Effector CD4-positive, alpha-beta T cell (primary cell): Measurements from ENCODE around the gene GPR132.
A peak's percentile ranks its signal among the peaks of the same experiment; 100 is the strongest.
"Not testable (repeated sequence)": the region's sequence is repeated elsewhere in the genome, so short reads cannot be mapped to it uniquely, and the experiment has no call there.

Experiments
- DNase-seq: peaks from one replicate; pipeline ENCODE4 v3.0.0-alpha.2; 2020

The GPR132 gene

DNA sequence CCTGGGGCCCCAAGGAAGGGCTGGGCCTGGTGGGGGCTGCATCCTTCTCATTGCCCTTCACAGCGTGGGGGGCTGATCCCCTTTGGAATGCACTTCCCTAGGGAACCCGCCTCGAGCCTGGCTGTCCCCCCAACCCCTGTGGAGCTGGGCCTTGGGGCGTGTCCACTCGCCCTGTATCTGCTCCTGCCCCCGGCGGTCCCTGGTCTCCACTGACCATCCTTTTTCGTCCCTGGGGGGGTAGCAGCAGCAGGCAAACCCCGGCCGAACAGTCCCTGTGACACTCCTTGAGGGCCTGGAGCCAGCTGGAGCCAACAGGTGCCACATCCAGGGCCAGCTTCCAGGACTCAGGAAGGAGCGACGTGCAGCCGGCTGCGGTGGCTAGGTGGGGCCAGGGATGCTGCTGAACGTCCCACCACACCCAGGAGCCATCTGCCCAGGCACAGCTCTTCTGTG, 9.4 kb upstream of the GPR132 start:
- DNase-seq = no peak

DNA sequence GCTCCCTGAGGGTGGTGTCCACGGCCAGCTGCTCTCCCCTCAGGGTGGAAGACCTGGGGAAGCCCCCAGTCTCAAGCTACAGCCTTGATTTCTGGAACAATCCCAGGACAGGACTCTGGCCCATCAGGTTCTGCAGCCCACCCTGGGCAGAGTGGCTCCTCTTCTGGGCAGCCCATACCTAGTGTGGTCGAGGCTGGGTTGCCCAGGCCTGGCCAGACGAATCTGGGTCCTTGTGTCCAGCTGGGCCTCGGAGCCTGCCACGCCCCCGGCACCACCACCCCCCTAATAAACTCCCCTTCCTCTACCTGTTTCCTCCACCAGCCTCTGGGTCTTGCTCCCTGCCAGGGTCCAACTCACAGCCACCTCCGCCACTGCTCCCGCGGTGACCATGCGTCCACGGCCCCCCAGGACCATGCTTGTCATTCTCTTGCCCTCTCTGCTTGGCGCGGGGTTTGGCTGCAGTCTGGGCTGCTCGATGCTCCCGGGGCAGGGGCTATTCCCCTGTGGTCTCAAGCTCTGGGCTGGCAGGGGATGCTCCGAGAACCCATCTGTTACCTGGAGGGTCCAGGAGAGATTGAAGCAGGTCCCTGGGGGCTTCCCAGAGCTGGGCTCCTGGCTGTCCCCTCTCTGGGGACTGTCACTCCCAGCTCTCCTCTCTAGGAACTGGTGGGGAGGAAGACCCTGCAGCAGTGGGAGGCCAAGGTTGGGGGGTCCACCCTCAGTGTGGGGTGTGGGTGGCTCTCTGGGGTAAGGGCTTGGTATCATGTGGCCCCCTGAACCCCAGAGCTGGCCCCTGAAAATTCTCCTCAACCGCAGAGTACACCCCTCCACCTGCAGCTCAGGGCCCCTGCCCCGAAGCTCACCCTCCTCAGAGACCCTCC, 8.7 kb upstream of the GPR132 start:
- no peak for DNase-seq

DNA sequence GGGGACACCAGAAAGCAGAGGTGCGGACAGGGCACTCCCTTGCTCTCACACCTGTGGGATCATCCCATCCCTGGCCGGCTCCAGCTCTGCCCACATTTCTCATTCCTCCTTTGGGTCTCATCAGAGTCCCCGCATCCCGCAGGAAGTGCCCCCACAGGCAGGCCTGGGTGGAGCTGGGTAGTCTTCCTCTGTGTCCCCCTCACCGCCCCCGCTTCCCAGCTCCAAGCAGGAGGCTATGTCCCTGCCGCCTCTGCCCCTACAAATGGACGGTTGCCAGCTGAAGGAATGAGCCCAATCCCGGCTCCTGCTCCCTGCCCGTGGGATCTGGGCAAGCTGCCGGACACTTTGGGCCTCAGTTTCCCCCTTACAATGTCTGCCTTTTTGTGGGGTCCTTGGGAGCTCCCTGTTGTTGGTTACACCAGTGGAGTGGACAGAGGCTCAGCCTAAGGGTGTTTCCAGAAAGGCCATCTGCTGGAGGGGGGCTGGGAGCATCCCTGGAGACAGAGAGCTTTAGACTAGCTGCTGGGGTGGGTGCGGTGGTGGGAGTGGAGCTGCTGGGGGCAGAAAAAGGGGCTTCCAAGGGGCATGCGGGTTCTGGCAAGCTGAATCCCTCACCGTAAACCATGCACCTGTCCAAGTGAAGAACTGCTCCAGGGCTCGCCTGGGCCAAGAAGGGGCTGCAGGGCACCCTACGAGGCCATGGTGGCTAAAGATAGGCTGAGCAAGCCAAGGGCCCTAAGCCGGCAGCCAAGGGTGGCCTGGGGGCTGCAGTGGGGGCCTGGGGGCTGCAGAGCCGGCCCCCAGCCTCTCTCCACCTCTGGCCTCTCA, 7.9 kb upstream of the GPR132 start:
- no peak for DNase-seq

DNA sequence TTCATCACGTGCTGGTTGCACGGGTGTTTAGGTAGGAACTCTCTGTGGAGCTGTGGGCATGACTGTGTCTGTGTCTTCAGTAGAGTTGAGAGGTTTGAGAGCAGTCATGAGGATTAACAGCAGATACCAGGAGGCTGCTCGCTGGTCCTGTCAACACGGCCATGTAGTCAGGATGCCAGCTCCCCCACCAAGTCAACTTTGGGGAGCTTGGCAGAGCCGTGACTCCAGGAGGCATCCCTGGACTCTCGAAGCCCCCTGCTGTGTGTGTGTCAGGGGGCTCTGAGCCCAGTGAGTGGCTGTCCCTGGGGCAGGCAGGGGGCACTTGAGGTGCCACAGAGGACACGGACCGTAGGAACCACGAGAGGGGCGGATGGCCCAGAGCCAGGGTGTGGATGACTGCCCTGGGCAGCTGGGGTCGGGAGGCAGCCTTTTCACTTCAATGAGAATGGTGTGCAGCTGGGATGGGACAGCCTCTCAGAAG, 7.2 kb upstream of the GPR132 start:
- DNase-seq = no peak

DNA sequence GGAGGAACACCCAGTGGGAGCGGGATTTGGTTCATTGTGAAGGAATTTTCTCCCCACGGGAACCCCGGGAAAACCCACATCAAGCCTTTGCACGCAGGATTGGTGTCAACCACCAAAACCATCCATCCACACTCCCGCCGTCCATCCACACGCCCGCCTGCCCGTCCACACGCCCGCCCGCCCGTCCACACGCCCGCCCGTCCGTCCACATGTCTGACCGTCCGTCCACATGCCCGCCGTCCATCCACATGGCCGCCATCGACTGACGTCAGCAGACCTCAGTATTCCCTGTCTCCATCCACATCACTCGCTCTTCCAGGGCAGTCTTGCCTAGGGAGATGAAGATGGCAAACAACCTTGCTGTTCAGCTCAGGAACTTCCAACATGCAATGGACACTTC, 6.7 kb upstream of the GPR132 start:
- DNase-seq = no peak

DNA sequence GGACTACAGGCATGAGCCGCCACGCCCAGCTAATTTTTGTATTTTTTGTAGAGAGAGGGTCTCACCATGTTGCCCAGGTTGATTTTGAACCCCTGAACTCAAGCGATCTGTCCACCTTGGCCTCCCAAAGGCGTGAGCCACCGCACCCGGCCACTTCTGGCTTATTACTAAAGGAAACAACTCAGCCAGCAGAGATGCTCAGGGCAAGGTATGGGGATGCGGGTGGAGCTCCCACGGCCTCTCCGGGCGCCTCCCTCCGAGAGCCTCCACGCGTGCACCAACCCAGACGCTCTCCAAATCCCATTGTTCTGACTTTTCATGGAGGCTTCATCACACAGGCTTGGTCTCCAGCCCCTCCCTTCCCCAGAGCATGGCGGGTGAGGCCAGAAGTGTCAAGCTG, 6.1 kb upstream of the GPR132 start:
- DNase-seq = no peak

DNA sequence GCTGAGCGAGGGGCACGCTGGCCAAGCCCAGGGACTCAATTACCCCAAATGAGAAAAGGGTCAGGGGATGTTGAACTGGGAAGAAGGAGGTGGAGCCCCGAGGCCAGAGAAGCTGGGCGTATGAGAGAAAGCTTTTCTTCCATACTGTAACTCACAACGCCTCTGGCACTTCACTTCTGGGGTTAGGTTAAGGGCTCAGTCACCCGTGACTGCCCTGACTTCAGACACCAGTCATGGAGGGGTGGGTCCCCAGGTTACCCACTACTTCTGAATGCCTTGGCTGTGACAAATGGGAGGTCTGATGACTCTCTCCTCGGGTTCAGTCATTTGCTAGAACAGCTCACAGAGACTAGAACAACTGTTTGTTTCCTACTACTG, 5.5 kb upstream of the GPR132 start:
- DNase-seq = no peak

DNA sequence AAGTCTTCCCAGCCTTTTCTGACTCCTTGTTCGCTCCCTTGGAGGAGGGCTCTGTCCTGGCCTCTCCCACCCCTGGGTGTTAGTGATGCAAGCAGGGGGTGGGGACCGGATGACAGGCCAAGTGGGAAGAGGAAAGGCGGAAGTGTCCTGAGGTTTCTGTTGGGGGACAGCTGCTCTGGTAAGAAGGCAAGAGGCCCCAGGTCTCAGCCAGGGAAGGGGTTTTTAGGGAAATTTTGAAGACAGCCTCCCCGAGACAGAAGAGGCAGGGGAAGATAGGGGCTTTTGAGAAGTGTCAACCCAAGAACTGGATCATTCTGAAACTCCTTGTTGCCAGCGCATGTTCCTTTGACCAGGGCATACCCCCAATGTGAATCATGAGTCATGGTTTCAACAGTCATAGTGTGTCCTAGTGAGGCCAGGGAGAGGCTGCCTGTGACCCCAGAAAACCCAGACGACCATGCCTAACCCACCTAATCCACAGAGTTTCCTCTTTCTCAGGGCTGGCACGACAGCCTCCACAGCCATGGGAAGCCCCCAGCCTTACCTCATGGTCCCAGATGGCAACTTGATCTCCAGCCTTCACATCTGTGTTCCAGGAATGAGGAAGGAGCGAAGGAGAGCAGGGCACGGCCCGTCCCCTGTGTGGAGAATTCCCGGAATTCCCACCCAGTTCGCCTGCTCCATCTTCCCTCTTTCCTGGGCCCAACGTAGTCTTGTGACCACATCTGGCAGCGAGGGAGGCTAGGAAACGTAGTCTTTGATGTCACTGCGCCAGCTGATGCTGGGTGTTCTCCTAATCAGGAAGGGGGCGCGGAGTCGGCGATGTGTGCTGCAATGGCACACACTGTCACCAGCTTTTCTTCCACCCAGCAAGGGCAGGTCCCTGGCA, 4.9 kb upstream of the GPR132 start:
- DNase-seq = no peak

DNA sequence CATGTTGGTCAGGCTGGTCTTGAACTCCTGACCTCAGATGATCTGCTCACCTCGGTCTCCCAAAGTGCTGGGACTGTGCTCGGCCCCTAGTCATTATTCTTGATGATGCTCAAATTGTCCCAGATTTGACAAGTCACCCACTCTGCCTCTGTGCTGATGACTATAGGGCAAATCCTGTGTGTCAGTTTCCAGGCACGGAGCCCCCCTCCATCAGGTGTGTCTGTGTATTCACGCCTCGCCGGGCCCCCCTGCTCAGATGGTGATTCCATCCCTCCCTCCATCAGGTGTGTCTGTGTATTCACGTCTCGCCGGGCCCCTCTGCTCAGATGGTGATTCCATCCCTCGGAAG, 4.3 kb upstream of the GPR132 start:
- DNase-seq = no peak

DNA sequence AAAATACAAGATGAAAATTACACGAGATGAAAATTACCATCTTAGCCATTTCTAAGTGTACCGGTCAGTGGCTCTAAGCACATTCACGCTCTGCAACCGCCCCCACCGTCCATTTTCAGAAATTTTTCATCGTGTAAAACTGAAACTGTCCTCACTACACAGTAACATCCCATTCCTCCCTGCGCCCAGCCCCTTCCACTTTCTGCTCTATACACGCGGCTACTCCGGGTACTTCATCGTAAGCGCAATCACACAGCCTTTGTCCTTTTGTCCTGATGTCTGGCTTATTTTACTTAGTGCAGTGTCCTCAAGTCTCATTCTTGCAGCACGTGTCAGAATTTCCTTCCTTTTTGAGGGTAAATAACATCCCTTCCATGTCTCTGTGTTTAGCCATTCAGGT, 3.6 kb upstream of the GPR132 start:
- DNase-seq = no peak

DNA sequence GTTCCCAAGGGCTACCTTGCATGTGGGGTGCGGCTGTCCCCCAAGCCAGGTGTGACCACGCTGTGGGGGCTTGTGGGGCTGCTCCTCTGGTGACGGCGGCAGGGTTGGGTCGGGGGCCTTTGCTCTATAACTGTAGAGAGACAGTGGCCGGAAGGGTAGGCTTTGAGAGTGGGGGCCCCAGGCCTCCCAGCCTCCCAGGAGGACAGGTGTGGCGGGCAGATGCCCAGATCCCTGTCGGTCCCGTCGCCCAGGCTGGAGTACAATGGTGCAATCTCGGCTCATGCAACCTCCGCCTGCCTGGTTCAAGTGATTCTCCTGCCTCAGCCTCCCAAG, 2.7 kb upstream of the GPR132 start:
- DNase-seq = no peak

DNA sequence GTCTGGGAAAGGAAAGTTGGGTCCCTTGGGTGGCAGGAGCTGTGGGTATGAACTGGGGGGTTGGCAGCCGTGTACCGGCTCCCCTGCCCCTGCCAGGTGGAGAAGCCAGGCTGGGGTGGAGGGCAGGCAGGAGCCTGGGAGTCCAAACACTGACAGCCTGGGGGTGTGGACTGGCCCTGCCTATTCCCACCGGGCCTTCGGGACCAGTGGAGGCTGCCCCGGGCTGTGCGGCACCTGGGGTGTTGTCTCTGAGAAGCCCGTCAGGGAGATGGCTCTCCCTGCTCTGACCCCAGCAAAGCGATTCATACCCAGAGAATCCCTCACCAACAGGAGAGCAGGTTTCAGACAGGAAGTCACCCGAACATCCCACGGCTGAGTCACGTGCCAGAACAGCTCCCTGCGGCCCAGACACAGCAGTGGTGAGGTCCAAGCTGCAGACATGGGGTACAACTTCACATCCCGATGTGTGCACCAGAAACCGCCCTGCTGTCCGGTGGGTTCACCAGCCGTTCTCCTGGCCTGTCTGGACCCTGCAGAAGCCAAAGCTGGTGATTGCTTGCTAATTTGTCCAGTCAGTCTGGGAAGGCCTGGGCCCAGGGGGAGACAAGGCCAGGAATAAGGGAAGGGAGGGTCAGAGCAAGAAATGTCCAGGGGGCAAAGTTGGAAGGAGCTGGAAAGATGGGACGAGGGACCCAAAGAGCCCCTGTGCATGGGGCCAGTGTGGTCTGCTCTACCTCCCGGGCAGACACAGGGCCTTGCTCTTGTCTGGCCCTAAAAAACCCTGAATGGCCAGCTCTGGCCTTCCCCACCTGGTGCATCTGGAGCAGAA, 2.1 kb upstream of the GPR132 start:
- peak; percentile 53 for DNase-seq

DNA sequence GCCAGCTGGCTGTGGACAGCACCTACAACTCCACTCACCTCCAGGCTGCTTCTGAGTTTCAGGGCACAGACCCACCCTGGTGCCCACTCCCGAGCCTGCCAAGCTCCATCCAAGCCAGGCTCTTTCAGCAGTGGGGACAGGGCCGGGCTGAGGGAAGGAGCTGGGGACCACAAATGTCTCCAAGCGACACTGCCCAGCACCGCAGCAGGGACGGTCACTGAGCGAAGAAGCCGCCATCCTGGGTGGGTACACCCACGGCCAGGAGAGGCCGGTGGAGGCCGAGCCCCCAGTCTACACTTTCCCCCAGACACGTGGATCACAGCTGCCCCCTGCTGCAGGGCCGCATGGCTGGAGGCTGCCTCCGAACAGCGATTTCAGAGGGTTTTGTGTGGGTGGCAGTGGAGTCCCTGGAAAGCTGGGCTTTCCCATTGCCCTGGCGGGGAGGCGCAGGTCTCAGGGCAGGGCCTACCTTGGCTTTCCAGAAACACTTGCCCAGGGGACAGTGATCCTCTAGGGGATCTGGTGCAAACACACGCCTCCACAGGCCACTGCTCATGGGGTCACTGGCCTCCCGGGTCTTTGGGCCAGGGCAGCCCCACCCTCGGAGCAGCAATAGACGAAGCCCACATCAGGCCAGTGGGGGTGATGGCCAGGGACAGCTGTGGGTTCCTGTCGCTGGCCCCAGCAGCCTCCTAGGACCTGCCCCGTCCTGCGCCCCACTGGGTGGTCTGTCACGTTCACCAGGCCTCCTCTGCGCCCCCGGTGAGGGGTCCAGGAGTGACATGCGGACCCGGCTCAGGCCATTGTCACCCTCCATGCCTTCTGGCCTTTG, 1.2 kb upstream of the GPR132 start:
- no peak for DNase-seq

DNA sequence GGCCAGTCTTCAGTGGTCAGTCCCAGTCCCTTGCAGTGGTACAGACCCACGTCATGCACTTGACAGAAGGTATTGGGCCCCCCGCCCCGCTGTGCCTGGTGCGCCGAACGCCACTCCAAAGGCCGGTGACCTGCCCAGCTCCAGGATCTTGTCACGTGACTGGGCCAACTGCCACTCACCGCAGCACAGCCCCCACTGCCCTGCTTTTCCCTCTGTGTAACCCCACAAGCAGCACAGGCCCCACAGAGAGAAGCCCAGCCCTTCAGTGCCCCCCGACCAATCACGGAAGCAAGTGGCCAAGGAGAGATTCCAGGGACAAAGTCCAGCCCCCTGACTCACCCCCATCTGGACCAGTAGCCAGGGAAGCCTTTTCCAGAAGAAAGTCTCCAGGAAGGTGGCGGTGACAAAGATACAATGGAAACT, 498 bp downstream of the GPR132 start:
- DNase-seq = no peak

DNA sequence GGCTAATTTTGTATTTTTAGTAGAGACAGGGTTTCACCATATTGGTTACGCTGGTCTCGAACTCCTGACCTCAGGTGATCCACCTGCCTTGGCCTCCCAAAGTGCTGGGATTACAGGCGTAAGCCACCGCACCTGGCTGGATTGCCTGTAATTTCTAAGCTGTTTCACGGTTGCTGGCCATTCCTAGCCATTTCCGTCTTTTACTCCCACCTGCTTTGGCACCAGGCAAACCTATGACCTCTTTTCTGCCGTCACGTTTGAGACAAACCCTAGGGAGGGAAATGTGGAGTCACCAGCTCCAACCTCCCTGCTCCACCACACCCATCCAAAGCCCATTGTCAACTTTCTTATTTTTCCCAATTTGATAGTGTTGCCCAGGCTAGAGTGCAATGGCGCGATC, 1.2 kb downstream of the GPR132 start:
- DNase-seq = no peak

DNA sequence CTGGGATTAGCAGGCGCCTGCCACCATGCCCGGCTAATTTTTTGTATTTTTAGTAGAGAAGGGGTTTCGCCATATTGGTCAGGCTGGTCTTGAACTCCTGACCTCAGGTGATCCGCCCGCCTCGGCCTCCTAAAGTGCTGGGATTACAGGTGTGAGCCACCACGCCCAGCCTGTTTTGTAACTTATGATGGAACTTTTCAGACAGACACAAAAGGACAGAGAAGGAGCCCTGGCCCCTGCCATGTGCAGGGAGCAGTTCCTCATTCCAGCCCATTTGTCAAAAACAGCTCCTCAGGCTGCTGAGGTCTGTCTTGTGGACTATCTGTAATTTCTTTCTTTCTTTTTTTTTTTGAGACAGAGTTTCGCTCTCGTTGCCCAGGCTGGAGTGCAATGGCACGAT, 1.7 kb downstream of the GPR132 start:
- not testable (repeated sequence) for DNase-seq

DNA sequence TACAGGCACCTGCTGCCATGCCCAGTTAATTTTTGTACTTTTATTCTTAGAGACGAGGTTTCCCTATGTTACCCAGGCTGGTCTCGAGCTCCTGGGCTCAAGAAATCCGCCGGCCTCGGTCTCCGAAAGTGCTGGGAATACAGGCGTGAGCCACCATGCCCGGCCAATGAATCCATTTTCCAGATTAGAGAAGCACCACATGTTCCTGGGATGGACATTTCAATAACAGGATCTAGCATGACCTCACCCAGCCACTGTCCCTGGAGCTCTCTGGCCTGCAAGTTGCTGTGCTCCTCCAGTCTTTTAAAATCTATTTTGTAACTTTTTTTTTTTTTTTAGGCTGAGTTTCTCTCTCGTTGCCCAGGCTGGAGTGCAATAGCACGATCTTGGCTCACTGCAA, 2.2 kb downstream of the GPR132 start:
- DNase-seq = no peak

DNA sequence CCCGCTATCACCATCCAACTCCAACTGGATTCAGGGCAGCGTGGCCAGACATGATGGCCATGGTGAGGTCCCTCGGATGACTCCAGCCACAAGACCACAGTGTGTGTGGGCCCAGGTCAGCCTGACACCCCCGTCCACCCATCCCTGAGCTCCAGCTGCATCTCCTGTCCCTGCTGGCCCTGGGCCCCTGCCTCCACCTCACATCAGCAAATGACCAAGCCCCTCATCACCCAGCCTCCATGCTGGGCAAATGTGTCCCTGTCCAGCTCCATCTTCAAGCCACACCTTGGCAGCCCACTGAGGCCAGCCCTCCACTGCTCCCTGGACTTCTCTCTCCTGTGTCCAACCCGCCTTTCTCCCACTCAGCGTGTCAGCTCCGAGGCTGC, 3.2 kb downstream of the GPR132 start:
- DNase-seq = no peak

DNA sequence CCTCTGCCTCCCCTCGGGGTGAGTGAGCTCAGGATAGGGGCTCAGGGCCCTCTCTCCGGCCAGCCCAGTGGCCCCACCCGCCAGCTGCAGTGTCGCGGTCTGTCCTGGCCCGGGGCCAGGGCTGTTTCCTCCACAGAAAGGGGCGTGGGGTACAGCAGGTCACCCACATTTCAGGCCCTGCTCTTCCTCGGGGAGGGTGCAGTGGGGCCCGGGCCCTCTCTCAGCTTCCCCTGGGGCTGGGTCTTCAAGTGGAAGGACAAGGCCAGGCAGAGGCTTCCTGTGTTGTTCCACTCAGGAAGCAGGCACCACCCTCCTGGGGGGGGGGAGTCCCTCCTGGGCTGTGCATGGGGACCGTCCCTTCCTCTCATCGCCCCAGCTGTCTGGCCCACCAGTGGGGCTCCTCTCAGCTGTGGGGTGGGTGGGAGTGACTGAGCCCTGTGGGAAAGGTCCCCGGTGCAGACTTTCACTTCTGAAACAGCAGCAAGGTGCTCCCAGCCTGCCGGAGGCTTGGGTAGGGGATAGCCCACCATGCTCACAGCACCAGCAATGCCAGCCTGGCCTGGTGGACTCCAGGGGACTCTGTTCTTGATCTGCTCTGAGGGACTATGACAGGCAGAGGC, 3.7 kb downstream of the GPR132 start:
- peak; percentile 44 for DNase-seq

DNA sequence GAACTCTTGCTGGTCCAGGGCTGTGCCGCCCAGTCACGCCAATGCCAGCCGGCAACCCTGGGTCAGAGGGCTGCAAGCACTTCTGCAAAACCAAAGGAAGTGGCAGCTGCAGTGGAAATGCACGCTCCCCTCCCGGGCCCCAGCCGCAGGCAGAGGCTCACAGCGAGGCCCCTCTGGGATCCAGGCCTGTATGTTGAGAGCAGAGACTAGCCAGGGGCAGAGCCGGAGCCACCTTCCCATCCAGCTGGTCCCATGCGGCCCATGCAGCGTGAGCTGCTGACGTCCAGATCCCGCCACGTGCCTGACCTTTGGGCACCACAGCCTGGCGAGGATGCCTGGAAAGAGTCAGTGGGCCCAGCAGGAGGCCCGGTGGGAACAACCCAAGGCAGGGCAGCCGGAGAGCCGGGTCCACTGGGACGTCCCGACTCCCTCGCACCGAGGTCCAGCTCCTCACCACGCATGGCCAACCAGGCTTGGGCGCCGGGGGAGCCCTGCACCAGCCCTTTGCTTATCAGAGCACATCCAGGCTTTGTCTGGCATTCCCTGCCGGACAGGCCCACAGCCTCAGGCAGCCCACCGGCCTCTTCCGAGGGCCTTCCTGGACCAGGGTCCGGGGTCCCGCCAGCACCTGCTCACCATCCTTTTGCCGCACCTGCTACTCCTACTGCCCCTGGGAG, 4.3 kb downstream of the GPR132 start:
- DNase-seq = no peak
